ENCODE results near the gene MRPL53. TPM values are rescaled to one million over a fixed set of nuclear protein-coding genes. Genes with fewer than 3 reads are reported as not detected.

MRPL53 gene
- 38.5 TPM for total RNA-seq

GRCh38 chr2:74472086-74472944 lies at the start of gene MRPL53:
MRPL53 (minus strand) TSS chr2:74472680; CDS start chr2:74472660, 20 bp downstream.

DNA sequence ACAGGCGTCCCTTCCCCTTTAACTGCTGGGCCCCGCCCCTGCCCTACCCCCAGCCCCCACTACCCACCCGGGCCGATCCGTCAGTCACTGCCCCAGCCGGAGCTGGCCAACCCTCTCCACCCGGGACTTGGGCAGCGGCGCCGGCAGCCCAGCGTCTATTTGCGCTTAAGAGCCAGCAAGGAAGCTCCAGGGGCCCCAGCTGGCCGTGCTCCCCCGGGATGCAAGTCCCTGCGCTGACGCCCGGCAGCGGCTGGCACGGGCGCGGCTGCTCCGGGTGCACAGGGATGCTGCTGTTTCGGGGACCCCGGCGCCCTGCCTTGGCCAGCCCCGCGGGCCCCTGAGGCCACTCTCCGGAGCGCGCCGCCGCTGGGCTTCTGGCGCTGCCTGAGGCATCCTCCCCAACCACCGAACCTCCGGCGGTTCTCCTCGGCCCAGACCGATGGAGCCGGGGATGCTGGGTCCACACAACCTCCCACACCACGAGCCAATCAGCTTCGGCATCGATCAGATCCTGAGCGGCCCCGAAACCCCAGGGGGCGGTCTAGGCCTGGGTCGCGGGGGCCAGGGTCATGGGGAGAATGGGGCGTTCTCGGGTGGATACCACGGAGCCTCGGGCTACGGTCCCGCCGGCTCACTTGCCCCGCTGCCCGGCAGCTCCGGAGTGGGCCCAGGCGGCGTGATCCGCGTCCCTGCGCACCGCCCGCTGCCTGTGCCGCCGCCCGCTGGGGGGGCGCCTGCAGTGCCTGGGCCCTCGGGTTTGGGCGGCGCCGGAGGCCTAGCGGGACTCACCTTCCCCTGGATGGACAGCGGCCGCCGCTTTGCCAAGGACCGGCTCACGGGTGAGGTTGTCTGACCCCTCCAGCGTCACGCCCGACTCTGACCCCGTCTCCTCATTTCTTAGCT lies 42.1 kb upstream of the MRPL53 start, which contains the start of gene TLX2:
Gene TLX2, plus strand, starts transcription at position 83 of the 903 bp plus-strand sequence. Its CDS starts 357 bp downstream, at position 440.

DNA sequence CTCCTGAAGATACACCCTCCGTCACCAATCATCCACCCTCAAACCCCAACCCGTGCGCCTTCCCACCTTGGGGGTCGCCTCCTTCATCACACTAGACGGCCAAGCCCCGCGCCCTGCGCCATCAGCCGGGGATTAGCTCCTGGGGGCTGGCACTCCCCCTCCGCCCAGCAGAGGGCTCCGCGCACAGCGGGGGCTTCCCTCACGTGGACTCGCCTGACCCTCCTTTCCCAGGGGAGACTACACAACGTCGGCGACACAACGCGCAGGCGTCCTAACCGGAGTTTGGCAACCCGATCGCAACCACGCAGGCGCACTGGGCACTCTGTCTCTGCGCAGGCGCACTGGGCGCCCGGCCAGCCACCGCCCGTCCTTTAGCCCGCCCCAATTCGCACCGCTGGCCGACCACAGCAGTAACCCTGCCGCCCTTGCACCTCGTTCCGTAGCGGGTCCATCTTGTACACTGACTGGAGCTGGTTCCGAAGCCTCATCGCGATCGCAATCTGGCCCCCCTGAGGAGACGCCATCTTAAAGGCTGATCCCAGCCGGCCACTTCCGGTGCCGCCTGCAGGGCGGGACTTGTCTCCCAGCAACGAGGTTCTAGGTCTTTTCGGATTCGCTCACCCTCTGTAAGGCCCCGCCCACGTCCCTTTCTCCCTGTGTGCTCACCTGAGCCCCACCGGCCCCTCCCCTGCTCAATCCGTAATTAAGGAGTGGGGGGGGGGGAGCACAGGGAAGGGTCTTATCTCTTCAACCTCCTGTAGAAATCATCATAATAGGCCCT lies 34.9 kb upstream of the MRPL53 start, which contains the start of gene PCGF1:
Gene PCGF1, minus strand, starts transcription at position 551 of the 781 bp plus-strand sequence. Its CDS starts 27 bp downstream, at position 524.

DNA sequence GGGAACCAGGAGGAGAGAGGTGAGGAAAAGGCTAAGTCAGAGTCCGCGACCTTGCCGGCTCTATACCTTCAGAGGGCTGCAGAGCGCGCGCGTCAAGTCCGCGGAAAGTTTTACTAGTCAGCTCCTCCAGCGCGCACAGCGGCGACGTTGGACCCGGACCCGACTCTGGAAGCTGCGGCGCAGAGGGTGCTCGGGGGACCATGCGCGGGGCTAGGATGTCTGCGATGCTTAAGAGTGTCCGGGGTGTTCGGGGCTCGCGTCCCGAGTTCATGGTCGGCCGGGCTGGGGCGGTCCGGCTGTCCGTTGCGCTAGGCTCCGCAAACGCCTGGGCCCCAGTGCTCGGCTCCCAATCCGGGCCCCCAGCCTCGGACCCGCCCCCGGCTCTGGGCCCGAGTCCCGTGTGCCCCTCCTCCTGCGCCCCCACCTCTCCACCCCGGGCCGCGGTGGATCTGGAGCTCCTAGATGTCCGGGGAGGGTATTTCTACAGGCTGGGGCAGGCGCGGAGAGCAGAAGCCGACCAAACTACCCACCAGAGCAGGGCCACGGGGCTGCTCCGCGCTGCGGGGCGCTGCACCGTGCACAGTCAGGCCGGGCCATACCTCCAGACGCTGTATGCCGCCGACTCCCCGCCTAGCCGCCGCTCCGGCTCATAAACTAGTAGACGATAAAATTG lies 26.9 kb upstream of the MRPL53 start, which contains the start of gene LBX2:
Gene LBX2, minus strand, starts transcription at position 337 of the 673 bp plus-strand sequence. Its CDS starts 66 bp downstream, at position 271.

DNA sequence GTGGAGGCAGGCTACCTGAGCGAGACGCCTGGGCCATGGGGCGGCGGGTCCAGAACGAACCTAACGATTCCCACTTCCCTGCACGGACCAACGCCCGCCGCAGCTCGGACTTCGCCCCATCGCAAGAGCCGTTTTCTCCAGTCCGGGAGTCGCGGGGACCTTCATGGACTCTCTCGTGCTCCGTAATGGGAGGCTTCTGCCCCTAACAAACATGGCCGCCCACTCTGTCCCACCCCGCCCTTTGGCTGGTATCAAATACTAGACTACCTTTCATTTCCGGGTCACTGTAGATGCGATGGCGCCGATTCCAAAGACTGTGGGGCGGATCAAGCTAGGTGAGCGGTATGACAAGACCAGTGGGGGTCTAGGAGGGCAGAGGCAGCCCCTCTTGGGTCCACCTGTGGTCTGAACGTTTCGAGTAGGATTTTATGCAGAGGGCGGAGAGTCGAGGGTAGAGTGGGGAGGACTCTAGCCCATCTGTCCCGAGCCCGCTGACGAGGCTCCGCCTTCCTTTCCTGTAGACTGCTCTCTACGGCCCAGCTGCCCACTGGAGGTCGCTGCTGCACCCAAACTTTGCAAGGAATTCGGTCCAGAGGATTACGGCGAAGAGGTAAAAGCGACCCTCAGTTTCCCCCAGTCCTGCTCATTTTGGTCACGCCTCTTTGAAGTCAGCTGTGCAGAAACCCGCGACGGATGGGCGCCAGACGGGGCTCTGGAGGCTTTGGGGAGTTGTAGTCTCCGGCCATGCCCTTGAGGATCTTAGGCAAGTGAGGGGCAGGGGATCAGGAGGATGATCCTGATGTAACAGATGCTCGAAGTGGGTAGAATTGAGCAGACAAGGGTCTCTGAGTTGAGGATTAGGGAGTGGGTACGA lies 10.6 kb upstream of the MRPL53 start, which contains the start of the genes CCDC142 and TTC31:
Gene CCDC142, minus strand, starts transcription at position 198 of the 874 bp plus-strand sequence. Its CDS starts 161 bp downstream, at position 37.
Gene TTC31, plus strand, starts transcription at position 281 of the 874 bp plus-strand sequence. Its CDS starts 15 bp downstream, at position 296.

GRCh38 chr2:74458132-74458937 lies 14.1 kb downstream of the MRPL53 start, which contains the start of gene WBP1:
WBP1 (plus strand) TSS chr2:74458438; CDS start chr2:74458603, 165 bp downstream.

GRCh38 chr2:74454654-74455511 lies 17.6 kb downstream of the MRPL53 start, which contains the start of gene INO80B:
INO80B (plus strand) TSS chr2:74455087; CDS start chr2:74455117, 30 bp downstream.

GRCh38 chr2:74441690-74442482 lies 30.6 kb downstream of the MRPL53 start, which contains the start of gene RTKN:
RTKN (minus strand) TSS chr2:74441937; CDS start chr2:74441816, 121 bp downstream.

Other genes starting within 250 kb of the MRPL53 start
- 8.4 TPM for gene SLC4A5, start 129.3 kb downstream of the MRPL53 start, total RNA-seq
- gene DCTN1, start 92.4 kb downstream of the MRPL53 start, total RNA-seq: 111 TPM
- 3.7 TPM for gene C2orf81, start 51.1 kb downstream of the MRPL53 start, total RNA-seq
- 20.8 TPM for gene WDR54, start 51.0 kb downstream of the MRPL53 start, total RNA-seq
- gene RTKN, start 30.7 kb downstream of the MRPL53 start, total RNA-seq: 55.7 TPM
- 22.7 TPM for gene INO80B, start 17.6 kb downstream of the MRPL53 start, total RNA-seq
- 59.0 TPM for gene WBP1, start 14.2 kb downstream of the MRPL53 start, total RNA-seq
- 48.1 TPM for gene MOGS, start 7.3 kb downstream of the MRPL53 start, total RNA-seq
- 31.2 TPM for gene CCDC142, start 10.3 kb upstream of the MRPL53 start, total RNA-seq
- gene TTC31, start 10.4 kb upstream of the MRPL53 start, total RNA-seq: 28.2 TPM
- 1.1 TPM for gene LBX2, start 26.9 kb upstream of the MRPL53 start, total RNA-seq
- 8.9 TPM for gene PCGF1, start 35.0 kb upstream of the MRPL53 start, total RNA-seq
- not detected for gene TLX2, start 41.8 kb upstream of the MRPL53 start, total RNA-seq
- not detected for gene DQX1, start 53.6 kb upstream of the MRPL53 start, total RNA-seq
- 68.7 TPM for gene AUP1, start 57.0 kb upstream of the MRPL53 start, total RNA-seq
- 33.0 TPM for gene HTRA2, start 57.3 kb upstream of the MRPL53 start, total RNA-seq
- 10.0 TPM for gene LOXL3, start 81.3 kb upstream of the MRPL53 start, total RNA-seq
- gene DOK1, start 82.0 kb upstream of the MRPL53 start, total RNA-seq: 10.5 TPM
- 0.47 TPM for gene M1AP, start 175.7 kb upstream of the MRPL53 start, total RNA-seq
- 4.0 TPM for gene SEMA4F, start 181.6 kb upstream of the MRPL53 start, total RNA-seq